HCT116 (cell line): ENCODE results near the gene MGAT4A. TPM values are rescaled to one million over a fixed set of nuclear protein-coding genes. Genes with fewer than 3 reads are reported as not detected.

ENCODE experiments used
- ATAC-seq: fragments of 200-7000 bp; cut with Tn5 transposase; 2 replicates; pipeline ENCODE4 v1.9.1; 2020; ENCODE audit warnings: mild to moderate bottlenecking, moderate library complexity
- BruUV-seq: library from RNA; stranded (reverse); fragments of 400-500 nt; replicated peaks from 2 replicates; lab custom pipeline; 2021; lab: Mats Ljungman, UMichigan
- CTCF ChIA-PET: fragments of 300-600 bp; sonication (Branson Sonifier 250); formaldehyde crosslinking; loops from one replicate; lab custom pipeline; 2021; ENCODE audit warnings: antibody characterized with exemption; lab: Charles Lee
- POLR2A ChIA-PET: fragments of 300-600, 350-600 bp; sonication (Branson Sonifier 250); formaldehyde crosslinking; loops from one replicate; lab custom pipeline; 2021; ENCODE audit warnings: antibody characterized with exemption; lab: Charles Lee
- RAD21 ChIA-PET, 2 experiments: fragments of 300-600 bp; sonication (Branson Sonifier 250); formaldehyde crosslinking; loops; one replicate each; lab custom pipeline; 2023; ENCODE audit warnings: low total read pairs in 2 of 2; ENCODE audit not compliant: uncharacterized antibody in 2 of 2, unreplicated experiment in 2 of 2, low non-redundant PET in 1 of 2; lab: Charles Lee
- DNase-seq: peaks from one replicate; pipeline ENCODE4 v3.0.0-alpha.2; 2010; ENCODE audit warnings: low read depth, low spot score
- H2AFZ ChIP-seq: fragments of 200-600 bp; shearing (Covaris generic), sonication (generic); 2 replicates; pipeline ENCODE4 v1.6.1; 2017; ENCODE audit warnings: low read depth, mixed run types, mixed read lengths, antibody characterized with exemption, low read length; ENCODE audit not compliant: poor library complexity, severe bottlenecking
- H3K27ac ChIP-seq: 2 replicates; pipeline ENCODE4 v1.5.1; 2012; ENCODE audit warnings: low read depth, low read length
- H3K27me3 ChIP-seq: fragments of 200-600 bp; sonication (generic); 2 replicates; pipeline ENCODE4 v1.6.1; 2016; ENCODE audit warnings: mixed run types, low read length, mixed read lengths; ENCODE audit not compliant: insufficient read depth
- H3K36me3 ChIP-seq, 2 experiments: fragments of 200-500 bp in 1 of 2; fragments of 200-600 bp in 1 of 2; sonication (Bioruptor generic) in 1 of 2; sonication (generic) in 1 of 2; 2 replicates each; pipeline versions ENCODE4 v1.5.1 to v1.6.1; 2014 to 2016; ENCODE audit warnings: low read length in 2 of 2, inconsistent platforms in 1 of 2, mixed read lengths in 1 of 2, mixed run types in 1 of 2; ENCODE audit not compliant: insufficient read depth in 2 of 2, control insufficient read depth in 1 of 2
- H3K4me1 ChIP-seq, 2 experiments: fragments of 200-600 bp in 1 of 2; sonication (generic) in 1 of 2; 2 replicates each; pipeline versions ENCODE4 v1.5.1 to v1.6.1; 2012 to 2017; ENCODE audit warnings: low read length in 2 of 2, inconsistent platforms in 1 of 2, mild to moderate bottlenecking in 1 of 2, mixed read lengths in 1 of 2, mixed run types in 1 of 2, moderate library complexity in 1 of 2; ENCODE audit not compliant: insufficient read depth in 2 of 2, control insufficient read depth in 1 of 2
- H3K4me2 ChIP-seq: fragments of 200-600 bp; sonication (generic); 2 replicates; pipeline ENCODE4 v1.6.1; 2017; ENCODE audit warnings: mixed run types, low read length, mixed read lengths
- H3K4me3 ChIP-seq, 2 experiments: fragments of 200-600 bp in 1 of 2; sonication (generic) in 1 of 2; replicated peaks in 1 of 2; 2 replicates each; pipeline ENCODE4 v1.5.1; 2011 to 2016; ENCODE audit warnings: low read length in 2 of 2, control low read depth in 1 of 2, low read depth in 1 of 2, mild to moderate bottlenecking in 1 of 2, mixed read lengths in 1 of 2, mixed run types in 1 of 2
- H3K79me2 ChIP-seq: fragments of 200-600 bp; sonication (generic); 2 replicates; pipeline ENCODE4 v1.6.1; 2017; ENCODE audit warnings: mild to moderate bottlenecking, mixed run types, low read length, moderate library complexity, mixed read lengths; ENCODE audit not compliant: insufficient read depth
- H3K9ac ChIP-seq: fragments of 200-600 bp; sonication (generic); 2 replicates; pipeline ENCODE4 v1.6.1; 2016; ENCODE audit warnings: low read length, mixed read lengths
- H3K9me2 ChIP-seq: fragments of 200-600 bp; sonication (generic), shearing (Covaris generic); 2 replicates; pipeline ENCODE4 v1.6.1; 2017; ENCODE audit warnings: mixed run types, mild to moderate bottlenecking, moderate library complexity; ENCODE audit not compliant: insufficient read depth
- H3K9me3 ChIP-seq, 2 experiments: fragments of 200-500 bp in 1 of 2; fragments of 200-600 bp in 1 of 2; sonication (Bioruptor generic) in 1 of 2; sonication (generic) in 1 of 2; 2 replicates each; pipeline ENCODE4 v1.6.1; 2014 to 2017; ENCODE audit warnings: low read length in 2 of 2, mixed read lengths in 2 of 2, inconsistent platforms in 1 of 2, low read depth in 1 of 2, mild to moderate bottlenecking in 1 of 2, mixed run types in 1 of 2, moderate library complexity in 1 of 2; ENCODE audit not compliant: control insufficient read depth in 1 of 2, insufficient read depth in 1 of 2
- H4K20me1 ChIP-seq: fragments of 200-600 bp; sonication (generic), shearing (Covaris generic); 2 replicates; pipeline ENCODE4 v1.6.1; 2017; ENCODE audit warnings: mixed run types, mild to moderate bottlenecking, moderate library complexity; ENCODE audit not compliant: insufficient read depth
- CBX3 ChIP-seq: IDR thresholded peaks from 2 replicates; pipeline ENCODE4 v1.6.1; 2012; ENCODE audit warnings: low read depth
- EGR1 ChIP-seq: IDR thresholded peaks from 2 replicates; pipeline ENCODE4 v1.6.1; 2012; ENCODE audit warnings: low read depth
- ELF1 ChIP-seq: IDR thresholded peaks from 2 replicates; pipeline ENCODE4 v1.6.1; 2012; ENCODE audit warnings: low read depth, borderline replicate concordance
- EZH2 ChIP-seq: fragments of 200-600 bp; sonication (generic); IDR thresholded peaks from 2 replicates; pipeline ENCODE4 v1.6.1; 2017; ENCODE audit warnings: antibody characterized with exemption, mixed run types
- EZH2phosphoT487 ChIP-seq: fragments of 200-600 bp; IDR thresholded peaks from 2 replicates; pipeline ENCODE4 v1.6.1; 2018; ENCODE audit warnings: antibody characterized with exemption, borderline replicate concordance
- JUND ChIP-seq: IDR thresholded peaks from 2 replicates; pipeline ENCODE4 v1.6.1; 2012
- POLR2A ChIP-seq: IDR thresholded peaks from 2 replicates; pipeline ENCODE4 v1.7.0; 2011; ENCODE audit warnings: borderline replicate concordance; ENCODE audit not compliant: insufficient read depth, insufficient read length; ENCODE audit errors: extremely low read depth
- POLR2AphosphoS5 ChIP-seq: IDR thresholded peaks from 2 replicates; pipeline ENCODE4 v1.6.1; 2011; ENCODE audit warnings: mild to moderate bottlenecking, low read depth, low read length, moderate library complexity
- RAD21 ChIP-seq: IDR thresholded peaks from 2 replicates; pipeline ENCODE4 v1.6.1; 2012; ENCODE audit warnings: low read depth, mild to moderate bottlenecking
- SIN3A ChIP-seq: IDR thresholded peaks from 2 replicates; pipeline ENCODE4 v1.6.1; 2012; ENCODE audit warnings: low read depth
- SP1 ChIP-seq: IDR thresholded peaks from 2 replicates; pipeline ENCODE4 v1.6.1; 2012; ENCODE audit warnings: low read depth
- SRF ChIP-seq: IDR thresholded peaks from 2 replicates; pipeline ENCODE4 v1.6.1; 2012; ENCODE audit warnings: low read depth
- TCF7L2 ChIP-seq: IDR thresholded peaks from 2 replicates; pipeline ENCODE4 v1.7.0; 2011; ENCODE audit warnings: borderline replicate concordance, inconsistent platforms; ENCODE audit not compliant: insufficient read depth, insufficient read length; ENCODE audit errors: extremely low read depth
- ZNF274 ChIP-seq: fragments of 200-500 bp; sonication (Bioruptor generic); IDR thresholded peaks from 2 replicates; pipeline ENCODE4 v1.6.1; 2014; ENCODE audit warnings: mild to moderate bottlenecking, low read depth, low read length, inconsistent platforms
- intact Hi-C: fragments of 100-400 bp; cut with micrococcal nuclease; formaldehyde crosslinking; loops from 2 replicates; pipeline ENCODE4 v1.10.0; 2022
- total RNA-seq: library from RNA; stranded (reverse); gene quantifications from one replicate; pipeline ENCODE4 v1.2.1, GENCODE V29; 2021; ENCODE audit not compliant: unreplicated experiment
- TF ChIP-seq, protein P1 (sequence below): IDR thresholded peaks from 2 replicates; pipeline ENCODE4 v1.6.1; 2012
- TF ChIP-seq, protein P2 (sequence below): IDR thresholded peaks from 2 replicates; pipeline ENCODE4 v1.6.1; 2012; ENCODE audit warnings: low read depth
- TF ChIP-seq, protein P3 (sequence below): IDR thresholded peaks from 2 replicates; pipeline ENCODE4 v1.6.1; 2012
- TF ChIP-seq, protein P4 (sequence below): IDR thresholded peaks from 2 replicates; pipeline ENCODE4 v1.6.1; 2011; ENCODE audit warnings: mild to moderate bottlenecking, low read length, moderate library complexity; ENCODE audit not compliant: insufficient replicate concordance; ENCODE audit errors: extremely low read depth

Gene MGAT4A
- total RNA-seq, 1 experiment from 2014 or later: 10.2 TPM

DNA sequence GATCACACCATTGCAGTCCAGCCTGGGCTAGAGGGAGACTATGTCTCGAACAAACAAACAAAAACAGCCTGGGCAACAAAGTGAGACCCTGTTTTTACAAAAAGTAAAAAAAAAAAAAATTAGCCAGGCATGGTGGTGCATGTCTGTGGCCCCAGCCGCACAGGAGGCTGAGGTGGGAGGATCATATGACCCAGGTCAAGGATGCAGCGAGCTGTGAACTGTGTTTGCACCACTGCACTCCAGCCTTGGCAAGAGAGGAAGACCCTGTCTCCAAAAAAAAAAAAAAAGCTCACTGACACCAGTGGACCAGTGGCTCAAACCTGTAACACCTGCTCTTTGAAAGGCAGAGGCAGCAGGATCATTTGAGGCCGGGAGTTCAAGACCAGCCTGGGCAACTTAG is 82.5 kb downstream of the MGAT4A start:
- Histone ChIP-seq H3K4me1 (no peaks in the 10 kb centered on the region), H3K27me3 (no peaks in the 10 kb centered on the region), H3K4me3 (no peak overlapping the region), H3K79me2 (no peaks in the 10 kb centered on the region), H2AFZ (no peak overlapping the region), H4K20me1 (no peaks in the 10 kb centered on the region), H3K36me3 (no peaks in the 10 kb centered on the region), H3K4me2 (no peak overlapping the region), H3K27ac (no peak overlapping the region), H3K9me3 (no peaks in the 10 kb centered on the region), H3K9ac (no peak overlapping the region), H3K9me2 (no peaks in the 10 kb centered on the region)
- BruUV-seq: no TSS peak
- intact Hi-C loops: loop anchor here (2.0 kb wide), 1 partner anchor 530 kb away; no protein-coding TSS in a partner anchor
- DNase-seq (no peak), ATAC-seq (no peak)
- RAD21 ChIA-PET: no interaction called here
- POLR2A ChIA-PET: no interaction called here
- CTCF ChIA-PET: interaction anchor here (1.5 to 1.9 kb wide), 3 partner anchors 82 to 417 kb away, joined by 4 to 28 read pairs (median 10); no protein-coding TSS in a partner anchor
- TF ChIP-seq CBX3: no peak
- TF ChIP-seq, protein P1, sequence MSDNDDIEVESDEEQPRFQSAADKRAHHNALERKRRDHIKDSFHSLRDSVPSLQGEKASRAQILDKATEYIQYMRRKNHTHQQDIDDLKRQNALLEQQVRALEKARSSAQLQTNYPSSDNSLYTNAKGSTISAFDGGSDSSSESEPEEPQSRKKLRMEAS: no peak
- no peak for TF ChIP-seq POLR2AphosphoS5
- no peak for TF ChIP-seq TCF7L2
- TF ChIP-seq RAD21: no peak
- no peak for TF ChIP-seq ELF1
- TF ChIP-seq JUND: no peak
- TF ChIP-seq SP1: no peak
- TF ChIP-seq, protein P2, sequence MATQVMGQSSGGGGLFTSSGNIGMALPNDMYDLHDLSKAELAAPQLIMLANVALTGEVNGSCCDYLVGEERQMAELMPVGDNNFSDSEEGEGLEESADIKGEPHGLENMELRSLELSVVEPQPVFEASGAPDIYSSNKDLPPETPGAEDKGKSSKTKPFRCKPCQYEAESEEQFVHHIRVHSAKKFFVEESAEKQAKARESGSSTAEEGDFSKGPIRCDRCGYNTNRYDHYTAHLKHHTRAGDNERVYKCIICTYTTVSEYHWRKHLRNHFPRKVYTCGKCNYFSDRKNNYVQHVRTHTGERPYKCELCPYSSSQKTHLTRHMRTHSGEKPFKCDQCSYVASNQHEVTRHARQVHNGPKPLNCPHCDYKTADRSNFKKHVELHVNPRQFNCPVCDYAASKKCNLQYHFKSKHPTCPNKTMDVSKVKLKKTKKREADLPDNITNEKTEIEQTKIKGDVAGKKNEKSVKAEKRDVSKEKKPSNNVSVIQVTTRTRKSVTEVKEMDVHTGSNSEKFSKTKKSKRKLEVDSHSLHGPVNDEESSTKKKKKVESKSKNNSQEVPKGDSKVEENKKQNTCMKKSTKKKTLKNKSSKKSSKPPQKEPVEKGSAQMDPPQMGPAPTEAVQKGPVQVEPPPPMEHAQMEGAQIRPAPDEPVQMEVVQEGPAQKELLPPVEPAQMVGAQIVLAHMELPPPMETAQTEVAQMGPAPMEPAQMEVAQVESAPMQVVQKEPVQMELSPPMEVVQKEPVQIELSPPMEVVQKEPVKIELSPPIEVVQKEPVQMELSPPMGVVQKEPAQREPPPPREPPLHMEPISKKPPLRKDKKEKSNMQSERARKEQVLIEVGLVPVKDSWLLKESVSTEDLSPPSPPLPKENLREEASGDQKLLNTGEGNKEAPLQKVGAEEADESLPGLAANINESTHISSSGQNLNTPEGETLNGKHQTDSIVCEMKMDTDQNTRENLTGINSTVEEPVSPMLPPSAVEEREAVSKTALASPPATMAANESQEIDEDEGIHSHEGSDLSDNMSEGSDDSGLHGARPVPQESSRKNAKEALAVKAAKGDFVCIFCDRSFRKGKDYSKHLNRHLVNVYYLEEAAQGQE: no peak
- TF ChIP-seq POLR2A: no peak
- TF ChIP-seq, protein P3, sequence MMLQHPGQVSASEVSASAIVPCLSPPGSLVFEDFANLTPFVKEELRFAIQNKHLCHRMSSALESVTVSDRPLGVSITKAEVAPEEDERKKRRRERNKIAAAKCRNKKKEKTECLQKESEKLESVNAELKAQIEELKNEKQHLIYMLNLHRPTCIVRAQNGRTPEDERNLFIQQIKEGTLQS: no peak
- no peak for TF ChIP-seq SRF
- TF ChIP-seq, protein P4, sequence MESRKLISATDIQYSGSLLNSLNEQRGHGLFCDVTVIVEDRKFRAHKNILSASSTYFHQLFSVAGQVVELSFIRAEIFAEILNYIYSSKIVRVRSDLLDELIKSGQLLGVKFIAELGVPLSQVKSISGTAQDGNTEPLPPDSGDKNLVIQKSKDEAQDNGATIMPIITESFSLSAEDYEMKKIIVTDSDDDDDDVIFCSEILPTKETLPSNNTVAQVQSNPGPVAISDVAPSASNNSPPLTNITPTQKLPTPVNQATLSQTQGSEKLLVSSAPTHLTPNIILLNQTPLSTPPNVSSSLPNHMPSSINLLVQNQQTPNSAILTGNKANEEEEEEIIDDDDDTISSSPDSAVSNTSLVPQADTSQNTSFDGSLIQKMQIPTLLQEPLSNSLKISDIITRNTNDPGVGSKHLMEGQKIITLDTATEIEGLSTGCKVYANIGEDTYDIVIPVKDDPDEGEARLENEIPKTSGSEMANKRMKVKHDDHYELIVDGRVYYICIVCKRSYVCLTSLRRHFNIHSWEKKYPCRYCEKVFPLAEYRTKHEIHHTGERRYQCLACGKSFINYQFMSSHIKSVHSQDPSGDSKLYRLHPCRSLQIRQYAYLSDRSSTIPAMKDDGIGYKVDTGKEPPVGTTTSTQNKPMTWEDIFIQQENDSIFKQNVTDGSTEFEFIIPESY: no peak
- TF ChIP-seq EGR1: no peak
- TF ChIP-seq SIN3A: no peak
- TF ChIP-seq EZH2: no peak
- TF ChIP-seq EZH2phosphoT487: no peak
- TF ChIP-seq ZNF274: no peak
